AG04450 (cell line): ENCODE data around the gene ASAP3. TPM values are rescaled to one million over a fixed set of nuclear protein-coding genes. Genes with fewer than 3 reads are reported as not detected.

ENCODE experiments used
- CTCF ChIA-PET: fragments of 300-600, 350-600 bp; formaldehyde crosslinking; extraction: SDS; loops from one replicate; lab custom pipeline; 2022; ENCODE audit warnings: antibody characterized with exemption, inconsistent platforms; lab: Charles Lee
- POLR2A ChIA-PET: fragments of 350-600 bp; formaldehyde crosslinking; extraction: SDS; loops from one replicate; lab custom pipeline; 2021; ENCODE audit warnings: antibody characterized with exemption, inconsistent platforms; lab: Yijun Ruan, JAX
- DNase-seq: peaks from one replicate; pipeline ENCODE4 v3.0.0-alpha.2; 2011; ENCODE audit warnings: low read depth, low spot score
- H3K27ac ChIP-seq: one replicate; pipeline ENCODE4 v1.5.1; 2012; ENCODE audit warnings: low read depth, low read length, control low read depth
- H3K27me3 ChIP-seq: one replicate; pipeline ENCODE4 v1.6.0; 2012; ENCODE audit warnings: low read length; ENCODE audit not compliant: control insufficient read depth, insufficient read depth
- H3K4me3 ChIP-seq: 2 replicates; pipeline ENCODE4 v1.5.1; 2011; ENCODE audit warnings: mild to moderate bottlenecking, low read depth, low read length, control low read depth
- H3K9me3 ChIP-seq: 2 replicates; pipeline ENCODE4 v1.5.1; 2012; ENCODE audit warnings: low read length; ENCODE audit not compliant: control insufficient read depth, insufficient read depth
- CTCF ChIP-seq: IDR thresholded peaks from 2 replicates; pipeline ENCODE4 v1.5.1; 2011; ENCODE audit warnings: low read depth, low read length, control low read depth, inconsistent platforms
- polyA plus RNA-seq: library from polyadenylated mRNA; depleted of rRNA; stranded (reverse); fragments of >200 nt; gene quantifications from 2 replicates; pipeline ENCODE4 v1.2.3, GENCODE V29; 2011

ASAP3 gene
- polyA plus RNA-seq, 1 experiment, result 25.5 TPM

GRCh38 chr1:23425193-23425494, 58.8 kb downstream of the ASAP3 start:
- POLR2A ChIA-PET, result no interaction called here
- Histone ChIP-seq H3K27ac (no peak overlapping the region), H3K4me3 (peak overlapping the region; percentile 55; the same call in 1 of the 2 replicates), H3K27me3 (no peaks in the 10 kb centered on the region), H3K9me3 (no peaks in the 10 kb centered on the region)
- TF ChIP-seq CTCF, result no peak
- DNase-seq, result no peak
- CTCF ChIA-PET, result interaction anchor here (0.6 to 1.0 kb wide), 4 partner anchors 20 to 117 kb away, joined by 3 to 5 read pairs (median 4); no protein-coding TSS in a partner anchor

GRCh38 chr1:23424293-23425192, 59.4 kb downstream of the ASAP3 start, which contains the start of gene TCEA3:
TSS of gene TCEA3 (minus strand) at chr1:23424748. CDS start at chr1:23424633, 115 bp downstream.
- no peak for TF ChIP-seq CTCF
- peak within 1 kb of the TSS; percentile 55 for H3K4me3 ChIP-seq
- ChIA-PET POLR2A (interaction anchor here (2.9 kb wide), 1 partner anchor 80 kb away, joined by 27 read pairs; the partner anchor contains the start of gene HNRNPR), CTCF (interaction anchor here (0.6 to 1.0 kb wide), 5 partner anchors 20 to 117 kb away, joined by 3 to 5 read pairs (median 4); no protein-coding TSS in a partner anchor)
- no peak within 1 kb of the TSS for H3K27ac ChIP-seq
- no peak for DNase-seq
- H3K27me3 ChIP-seq, result no peaks in the 10 kb centered on the region
- no peaks in the 10 kb centered on the region for H3K9me3 ChIP-seq

GRCh38 chr1:23423415-23424292, 60.3 kb downstream of the ASAP3 start:
- DNase-seq, result no peak
- H3K27ac ChIP-seq, result peak overlapping the region; percentile 31

GRCh38 chr1:23422941-23423340, 61.0 kb downstream of the ASAP3 start:
- POLR2A ChIA-PET, result interaction anchor here (0.6 to 2.9 kb wide), 9 partner anchors 11 to 80 kb away, joined by 4 to 27 read pairs (median 6); partner anchors contain the start of genes ASAP3 and HNRNPR
- TF ChIP-seq CTCF, result no peak
- DNase-seq, result no peak

More at GRCh38 chr1:23423415-23424292, 60.3 kb downstream of the ASAP3 start:
- ChIA-PET POLR2A (interaction anchor here (2.1 to 2.9 kb wide), 2 partner anchors 60 to 79 kb away, joined by 10 to 27 read pairs; partner anchors contain the start of genes ASAP3 and HNRNPR), CTCF (interaction anchor here (1.0 kb wide), 1 partner anchor 20 kb away, joined by 4 read pairs; no protein-coding TSS in a partner anchor)
- no peak for TF ChIP-seq CTCF
- H3K9me3 ChIP-seq, result no peaks in the 10 kb centered on the region
- no peaks in the 10 kb centered on the region for H3K27me3 ChIP-seq
- peak overlapping the region; percentile 55 for H3K4me3 ChIP-seq

More at GRCh38 chr1:23422941-23423340, 61.0 kb downstream of the ASAP3 start:
- H3K27me3 ChIP-seq, result no peaks in the 10 kb centered on the region
- no peaks in the 10 kb centered on the region for H3K9me3 ChIP-seq
- H3K27ac ChIP-seq, result peak overlapping the region; percentile 88
- CTCF ChIA-PET, result interaction anchor here (1.0 to 3.9 kb wide), 4 partner anchors 19 to 117 kb away, joined by 3 to 25 read pairs (median 4); partner anchors contain the start of gene HNRNPR
- no peak overlapping the region for H3K4me3 ChIP-seq
